Spleen (tissue), 7 donors: ENCODE measurements around the gene WDR90.

Experiments
- POLR2A ChIP-seq, 3 donors: fragments of 450-650 bp; IDR thresholded peaks; one replicate each; pipeline ENCODE4 v1.5.1; 2017; ENCODE audit warnings: antibody characterized with exemption in 3 of 3, mild to moderate bottlenecking in 1 of 3
- TF ChIP-seq, protein P1 (sequence below), 11 experiments: fragments of 200-600 bp in 7 of 11; fragments of 450-650 bp in 4 of 11; sonication (generic) in 4 of 11; IDR thresholded peaks in 8 of 11; conservative IDR thresholded peaks in 3 of 11; 1 replicate in 7 of 11; 2 replicates in 4 of 11; pipeline versions ENCODE4 v1.4.0 to v1.8.0; 2016 to 2021; ENCODE audit warnings: antibody characterized with exemption in 11 of 11, inconsistent platforms in 4 of 11, mild to moderate bottlenecking in 1 of 11
- donor health status: DM: no; HTN: no; CAD: no; lungs with moderate emphysema.
- donor health status: DM: no; HTN: no; CAD: no.
- donor health status: DM: no; HTN: no; CAD: no.

DNA sequence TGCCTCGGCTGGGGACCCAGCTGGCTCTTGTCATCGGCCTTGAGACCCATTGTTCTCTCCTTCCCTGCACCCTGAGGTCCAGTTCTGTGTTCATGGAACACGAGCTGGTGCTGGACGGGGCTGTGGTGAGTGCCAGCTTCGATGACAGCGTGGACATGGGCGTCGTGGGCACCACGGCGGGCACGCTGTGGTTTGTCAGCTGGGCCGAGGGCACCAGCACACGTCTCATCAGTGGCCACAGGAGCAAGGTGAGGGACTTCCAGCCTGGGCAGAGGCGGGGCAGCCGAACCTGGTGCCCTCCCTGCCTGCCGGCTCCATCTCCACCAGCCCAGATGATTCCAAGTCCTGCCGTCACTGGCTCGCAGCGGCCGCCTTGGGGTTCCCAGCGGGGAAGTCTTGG lies 13.4 kb downstream of the WDR90 start:
- TF ChIP-seq POLR2A (IDR thresholded peaks at IDR 0.05), result no peak
- TF ChIP-seq, protein P1, sequence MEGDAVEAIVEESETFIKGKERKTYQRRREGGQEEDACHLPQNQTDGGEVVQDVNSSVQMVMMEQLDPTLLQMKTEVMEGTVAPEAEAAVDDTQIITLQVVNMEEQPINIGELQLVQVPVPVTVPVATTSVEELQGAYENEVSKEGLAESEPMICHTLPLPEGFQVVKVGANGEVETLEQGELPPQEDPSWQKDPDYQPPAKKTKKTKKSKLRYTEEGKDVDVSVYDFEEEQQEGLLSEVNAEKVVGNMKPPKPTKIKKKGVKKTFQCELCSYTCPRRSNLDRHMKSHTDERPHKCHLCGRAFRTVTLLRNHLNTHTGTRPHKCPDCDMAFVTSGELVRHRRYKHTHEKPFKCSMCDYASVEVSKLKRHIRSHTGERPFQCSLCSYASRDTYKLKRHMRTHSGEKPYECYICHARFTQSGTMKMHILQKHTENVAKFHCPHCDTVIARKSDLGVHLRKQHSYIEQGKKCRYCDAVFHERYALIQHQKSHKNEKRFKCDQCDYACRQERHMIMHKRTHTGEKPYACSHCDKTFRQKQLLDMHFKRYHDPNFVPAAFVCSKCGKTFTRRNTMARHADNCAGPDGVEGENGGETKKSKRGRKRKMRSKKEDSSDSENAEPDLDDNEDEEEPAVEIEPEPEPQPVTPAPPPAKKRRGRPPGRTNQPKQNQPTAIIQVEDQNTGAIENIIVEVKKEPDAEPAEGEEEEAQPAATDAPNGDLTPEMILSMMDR (IDR thresholded peaks at IDR 0.05 in 8 of 11, conservative IDR thresholded peaks at IDR 0.05 in 3 of 11), result no peak
